H1 (cell line): ENCODE measurements around the gene RAD23B. TPM values are rescaled to one million over a fixed set of nuclear protein-coding genes. Genes with fewer than 3 reads are reported as not detected.

Source experiments
- CTCF ChIA-PET: fragments of 300-600 bp; sonication (Branson Sonifier 250); formaldehyde crosslinking; loops from one replicate; lab custom pipeline; 2021; ENCODE audit not compliant: partially characterized antibody; lab: Charles Lee
- POLR2A ChIA-PET: fragments of 300-600 bp; sonication (Branson Sonifier 250); formaldehyde crosslinking; loops from one replicate; lab custom pipeline; 2021; ENCODE audit warnings: inconsistent platforms; ENCODE audit not compliant: partially characterized antibody; lab: Charles Lee
- DNase-seq, 2 experiments: peaks; one replicate each; pipeline versions ENCODE4 v3.0.0 to v3.0.0-alpha.2; 2010 to 2022; ENCODE audit warnings: low spot score in 2 of 2, low read depth in 1 of 2, mixed read lengths in 1 of 2
- FAIRE-seq: peaks from 2 replicates; lab custom pipeline; 2011; peaks lifted over from hg19 to GRCh38; lab: Jason Lieb, UNC
- H2AFZ ChIP-seq: 2 replicates; pipeline ENCODE4 v1.8.1; 2012; ENCODE audit warnings: low read length, inconsistent platforms
- H2AK5ac ChIP-seq: 2 replicates; pipeline ENCODE4 v1.6.1; 2013; ENCODE audit warnings: low read depth, low read length
- H2BK120ac ChIP-seq: replicated peaks from 2 replicates; pipeline ENCODE3; 2013; ENCODE audit warnings: low read depth, low read length, inconsistent platforms
- H2BK12ac ChIP-seq: 2 replicates; pipeline ENCODE4 v1.6.1; 2013; ENCODE audit warnings: low read depth, low read length
- H2BK15ac ChIP-seq: 2 replicates; pipeline ENCODE4 v1.6.1; 2013; ENCODE audit warnings: low read length
- H2BK20ac ChIP-seq: 2 replicates; pipeline ENCODE4 v1.6.1; 2013; ENCODE audit warnings: low read length
- H2BK5ac ChIP-seq: 2 replicates; pipeline ENCODE4 v1.6.1; 2013; ENCODE audit warnings: low read depth, low read length
- H3K14ac ChIP-seq: 2 replicates; pipeline ENCODE4 v1.6.1; 2013; ENCODE audit warnings: inconsistent platforms; ENCODE audit not compliant: insufficient read length
- H3K18ac ChIP-seq: 2 replicates; pipeline ENCODE4 v1.6.1; 2013; ENCODE audit warnings: low read length; ENCODE audit errors: extremely low read depth
- H3K23ac ChIP-seq: 2 replicates; pipeline ENCODE4 v1.6.1; 2013; ENCODE audit warnings: inconsistent platforms; ENCODE audit not compliant: insufficient read length
- H3K23me2 ChIP-seq: 2 replicates; pipeline ENCODE4 v1.6.1; 2013; ENCODE audit warnings: low read depth, low read length
- H3K27ac ChIP-seq: 2 replicates; pipeline ENCODE4 v1.6.1; 2011; ENCODE audit warnings: low read depth, low read length, inconsistent platforms
- H3K27me3 ChIP-seq, 4 experiments: replicated peaks in 1 of 4; 1 replicate in 1 of 4; 2 replicates in 3 of 4; pipeline versions ENCODE4 v1.6.1 to v1.8.1; 2011 to 2013; ENCODE audit warnings: low read length in 3 of 4, mild to moderate bottlenecking in 3 of 4, inconsistent platforms in 2 of 4, mixed read lengths in 2 of 4, moderate library complexity in 1 of 4; ENCODE audit not compliant: control insufficient read depth in 3 of 4, insufficient read depth in 3 of 4; ENCODE audit errors: extremely low read depth in 1 of 4
- H3K36me3 ChIP-seq, 4 experiments: 2 replicates each; pipeline versions ENCODE4 v1.6.1 to v1.8.1; 2011 to 2013; ENCODE audit warnings: mild to moderate bottlenecking in 4 of 4, low read length in 3 of 4, moderate library complexity in 2 of 4, control low read depth in 1 of 4, inconsistent platforms in 1 of 4; ENCODE audit not compliant: insufficient read depth in 4 of 4, control insufficient read depth in 2 of 4
- H3K4ac ChIP-seq: replicated peaks from 2 replicates; pipeline ENCODE3; 2013; ENCODE audit warnings: low read length, low read depth, mixed read lengths, inconsistent platforms; ENCODE audit not compliant: insufficient read length
- H3K4me1 ChIP-seq, 4 experiments: replicated peaks in 1 of 4; 1 replicate in 1 of 4; 2 replicates in 3 of 4; pipeline versions ENCODE4 v1.6.1 to v1.8.1; 2011 to 2013; ENCODE audit warnings: low read length in 3 of 4, inconsistent platforms in 2 of 4, mixed read lengths in 1 of 4; ENCODE audit not compliant: insufficient read depth in 4 of 4, control insufficient read depth in 3 of 4
- H3K4me2 ChIP-seq, 2 experiments: 2 replicates each; pipeline versions ENCODE4 v1.6.1 to v1.8.1; 2011 to 2013; ENCODE audit warnings: low read depth in 2 of 2, low read length in 2 of 2, control low read depth in 1 of 2, inconsistent platforms in 1 of 2, mild to moderate bottlenecking in 1 of 2; ENCODE audit not compliant: insufficient read depth in 1 of 2
- H3K4me3 ChIP-seq, 4 experiments: fragments of 200-600, 300-600 bp in 1 of 4; sonication (generic), shearing (Covaris generic), sonication (Bioruptor Twin) in 1 of 4; 2 replicates each; pipeline versions ENCODE4 v1.5.1 to v1.8.1; 2011 to 2016; ENCODE audit warnings: low read length in 4 of 4, low read depth in 3 of 4, control low read depth in 2 of 4, inconsistent platforms in 2 of 4, mild to moderate bottlenecking in 2 of 4, mixed read lengths in 1 of 4, moderate library complexity in 1 of 4; ENCODE audit not compliant: insufficient read depth in 2 of 4; ENCODE audit errors: extremely low read depth in 1 of 4
- H3K56ac ChIP-seq: replicated peaks from 2 replicates; pipeline ENCODE3; 2013; ENCODE audit warnings: low read depth, mild to moderate bottlenecking, mixed read lengths, low read length, inconsistent platforms; ENCODE audit not compliant: insufficient read length
- H3K79me1 ChIP-seq: 2 replicates; pipeline ENCODE4 v1.6.1; 2013; ENCODE audit warnings: low read depth, low read length, control low read depth
- H3K79me2 ChIP-seq, 2 experiments: 2 replicates each; pipeline versions ENCODE4 v1.6.1 to v1.8.1; 2012 to 2013; ENCODE audit warnings: low read length in 2 of 2, mild to moderate bottlenecking in 2 of 2, inconsistent platforms in 1 of 2; ENCODE audit not compliant: insufficient read depth in 2 of 2, control insufficient read depth in 1 of 2
- H3K9ac ChIP-seq, 4 experiments: replicated peaks in 1 of 4; 1 replicate in 1 of 4; 2 replicates in 3 of 4; pipeline versions ENCODE4 v1.6.1 to v1.8.1; 2011 to 2013; ENCODE audit warnings: low read depth in 3 of 4, low read length in 3 of 4, control low read depth in 2 of 4, mild to moderate bottlenecking in 2 of 4, moderate library complexity in 2 of 4, inconsistent platforms in 1 of 4; ENCODE audit errors: extremely low read depth in 1 of 4
- H3K9me3 ChIP-seq, 2 experiments: 2 replicates each; pipeline versions ENCODE4 v1.6.1 to v1.8.1; 2012 to 2013; ENCODE audit warnings: mild to moderate bottlenecking in 2 of 2, moderate library complexity in 2 of 2, control low read depth in 1 of 2, inconsistent platforms in 1 of 2, low read depth in 1 of 2, low read length in 1 of 2, mixed read lengths in 1 of 2; ENCODE audit not compliant: insufficient read depth in 2 of 2
- H4K20me1 ChIP-seq, 2 experiments: replicated peaks in 1 of 2; 2 replicates each; pipeline versions ENCODE3 to v1.8.1; 2011 to 2013; ENCODE audit warnings: inconsistent platforms in 2 of 2, low read length in 2 of 2, mild to moderate bottlenecking in 1 of 2; ENCODE audit not compliant: insufficient read depth in 2 of 2, control insufficient read depth in 1 of 2
- H4K5ac ChIP-seq: 2 replicates; pipeline ENCODE4 v1.6.1; 2013; ENCODE audit warnings: low read length, low read depth, mixed read lengths, inconsistent platforms; ENCODE audit not compliant: insufficient read length
- H4K8ac ChIP-seq: 2 replicates; pipeline ENCODE4 v1.8.0; 2013; ENCODE audit warnings: mild to moderate bottlenecking, moderate library complexity, low read length, inconsistent platforms; ENCODE audit not compliant: insufficient read depth; ENCODE audit errors: extremely low read depth
- H4K91ac ChIP-seq: replicated peaks from 2 replicates; pipeline ENCODE3; 2013; ENCODE audit warnings: low read length, mixed read lengths, inconsistent platforms; ENCODE audit not compliant: insufficient read length
- BACH1 ChIP-seq: IDR thresholded peaks from 2 replicates; pipeline ENCODE4 v1.6.1; 2012; ENCODE audit warnings: low read length, improper control_type of control experiment
- BCL11A ChIP-seq, 2 experiments: IDR thresholded peaks; one replicate each; pipeline ENCODE4 v1.6.1; 2011; ENCODE audit warnings: low read depth in 2 of 2, low read length in 2 of 2, mild to moderate bottlenecking in 2 of 2
- JUN ChIP-seq: IDR thresholded peaks from 2 replicates; pipeline ENCODE4 v1.6.1; 2011; ENCODE audit warnings: low read depth, mild to moderate bottlenecking, improper control_type of control experiment, low read length
- POLR2A ChIP-seq, 2 experiments: IDR thresholded peaks; 1 replicate in 1 of 2; 2 replicates in 1 of 2; pipeline ENCODE4 v1.6.1; 2011; ENCODE audit warnings: low read depth in 2 of 2, low read length in 2 of 2, mild to moderate bottlenecking in 2 of 2; ENCODE audit errors: control extremely low read depth in 1 of 2
- RFX5 ChIP-seq: IDR thresholded peaks from 2 replicates; pipeline ENCODE4 v1.6.1; 2011; ENCODE audit warnings: low read depth, low read length, improper control_type of control experiment, borderline replicate concordance
- SRF ChIP-seq: IDR thresholded peaks from 2 replicates; pipeline ENCODE4 v1.6.1; 2011; ENCODE audit warnings: mild to moderate bottlenecking, low read depth, low read length, moderate library complexity
- TAF7 ChIP-seq: optimal IDR thresholded peaks from 2 replicates; pipeline ENCODE3; 2011; ENCODE audit warnings: low read depth, mild to moderate bottlenecking, inconsistent platforms, low read length, moderate library complexity, borderline replicate concordance
- WGBS, 2 experiments: shearing (Covaris generic) in 1 of 2; methylation state at CpG; one replicate each; pipeline versions ENCODE4 v1.1.6 to v1.1.7; 2013 to 2015; ENCODE audit warnings: low lambda C conversion rate in 2 of 2, mixed read lengths in 2 of 2, inconsistent platforms in 1 of 2, low coverage in 1 of 2, missing lambda C conversion rate in 1 of 2; ENCODE audit not compliant: insufficient replicate concordance in 2 of 2, insufficient coverage in 1 of 2, insufficient read length in 1 of 2; ENCODE audit errors: extremely low coverage in 1 of 2, missing lambda C conversion rate in 1 of 2; 5-methylcytosine and 5-hydroxymethylcytosine counted together
- polyA plus RNA-seq, 7 experiments: library from polyadenylated mRNA; depleted of rRNA in 3 of 7; stranded (reverse) in 5 of 7; unstranded in 2 of 7; fragments of >200 nt in 5 of 7; fragments of 200-250 nt in 2 of 7; gene quantifications; 1 replicate in 5 of 7; 2 replicates in 1 of 7; 4 replicates in 1 of 7; pipeline versions ENCODE4 v1.2.1 to v1.2.3, GENCODE V29; 2011 to 2013; ENCODE audit warnings: missing spikeins in 2 of 7, mixed read lengths in 2 of 7
- total RNA-seq: library from RNA; stranded (reverse); fragmentation: NEBNext Ultra II Directional; extraction: Animal tissue kit (Norgen Biotek cat#: 25700); gene quantifications from 2 replicates; pipeline ENCODE4 v1.2.1, GENCODE V29; 2021

The RAD23B gene
- total and polyA plus RNA-seq, 2 of the 8 experiments (the other 6 are each of a cell fraction or from before 2014, with no cell fraction given): 97.1 to 165 TPM

GRCh38 chr9:107279086-107279485 lies 4.0 kb upstream of the RAD23B start:
- Histone ChIP-seq H3K36me3 (no peaks in the 10 kb centered on the region), H4K8ac (no peak overlapping the region), H3K4me2 (no peak overlapping the region), H2BK12ac (no peak overlapping the region), H3K4ac (no peak overlapping the region), H2AFZ (no peak overlapping the region), H3K14ac (no peak overlapping the region), H3K9ac (no peak overlapping the region), H3K23ac (no peak overlapping the region), H3K4me1 (no peaks in the 10 kb centered on the region; a peak in 1 of 7 replicates), H3K4me3 (no peak overlapping the region), H3K56ac (no peak overlapping the region), H3K18ac (no peak overlapping the region), H2BK20ac (no peak overlapping the region), H4K91ac (no peak overlapping the region), H3K79me2 (peaks cover 0 to 9% of the 10 kb centered on the region in 2 experiments; a peak in 2 of 4 replicates), H2BK120ac (no peak overlapping the region), H3K23me2 (peaks cover 8% of the 10 kb centered on the region), H3K27me3 (no peaks in the 10 kb centered on the region), H4K5ac (no peak overlapping the region), H3K9me3 (no peaks in the 10 kb centered on the region), H3K27ac (no peak overlapping the region), H2BK15ac (no peak overlapping the region), H4K20me1 (no peaks in the 10 kb centered on the region), H2BK5ac (no peak overlapping the region), H3K79me1 (no peaks in the 10 kb centered on the region)
- ChIA-PET POLR2A (interaction anchor here (0.9 kb wide), 1 partner anchor 9 kb away, joined by 3 read pairs; no protein-coding TSS in a partner anchor), CTCF (interaction anchor here (0.6 to 1.3 kb wide), 4 partner anchors 13 to 132 kb away, joined by 3 to 6 read pairs (median 4); no protein-coding TSS in a partner anchor)
- no peak for DNase-seq
- 98% methylated on average over 7 of the region's 7 CpGs; no CpG with 5 or more reads in 1 of the 2 experiments for WGBS, 2 experiments
- FAIRE-seq: no peak
- TF ChIP-seq RFX5 (no peak), BACH1 (no peak), SRF (no peak), POLR2A (IDR thresholded peaks at IDR 0.05; ENCODE audit: control extremely low read depth in 1 of 2, low read depth in 2 of 2, low read length in 2 of 2) (no peak), BCL11A (IDR thresholded peaks at IDR 0.05; ENCODE audit: low read depth in 2 of 2, low read length in 2 of 2) (no peak), JUN (no peak), TAF7 (no peak)
- TF ChIP-seq, all 59 proteins: peak for 0
- H2AK5ac ChIP-seq: no peak overlapping the region
